Astrocyte (in vitro differentiated cells and primary cell): ENCODE results near the gene ARHGAP6. TPM values are rescaled to one million over a fixed set of nuclear protein-coding genes. Genes with fewer than 3 reads are reported as not detected.
A peak's percentile ranks its signal among the peaks of the same experiment; 100 is the strongest.

Source experiments
- DNase-seq: peaks from one replicate; pipeline ENCODE4 v3.0.0-alpha.2; 2010; ENCODE audit warnings: low read depth
- FAIRE-seq: peaks from 2 replicates; lab custom pipeline; 2011; peaks lifted over from hg19 to GRCh38; lab: Jason Lieb, UNC
- H2AFZ ChIP-seq: 2 replicates; pipeline ENCODE4 v1.6.0; 2012; ENCODE audit warnings: low read depth, low read length, inconsistent platforms
- H3K27ac ChIP-seq: 2 replicates; pipeline ENCODE4 v1.5.1; 2011; ENCODE audit warnings: low read depth, low read length, inconsistent platforms
- H3K27me3 ChIP-seq: 2 replicates; pipeline ENCODE4 v1.6.0; 2011; ENCODE audit warnings: low read length, inconsistent platforms; ENCODE audit not compliant: insufficient read depth
- H3K36me3 ChIP-seq: 2 replicates; pipeline ENCODE4 v1.5.1; 2011; ENCODE audit warnings: low read length, inconsistent platforms; ENCODE audit not compliant: insufficient read depth
- H3K4me1 ChIP-seq: 2 replicates; pipeline ENCODE4 v1.5.1; 2011; ENCODE audit warnings: low read length, inconsistent platforms; ENCODE audit not compliant: insufficient read depth
- H3K4me2 ChIP-seq: 2 replicates; pipeline ENCODE4 v1.6.0; 2012; ENCODE audit warnings: low read length, inconsistent platforms
- H3K4me3 ChIP-seq: 2 replicates; pipeline ENCODE4 v1.5.1; 2011; ENCODE audit warnings: low read depth, mild to moderate bottlenecking, low read length, inconsistent platforms; ENCODE audit not compliant: insufficient read depth
- H3K79me2 ChIP-seq: 2 replicates; pipeline ENCODE4 v1.6.0; 2012; ENCODE audit warnings: mild to moderate bottlenecking, low read length, inconsistent platforms; ENCODE audit not compliant: insufficient read depth
- H3K9ac ChIP-seq: 2 replicates; pipeline ENCODE4 v1.6.0; 2012; ENCODE audit warnings: mild to moderate bottlenecking, low read length, inconsistent platforms
- H3K9me3 ChIP-seq: 2 replicates; pipeline ENCODE4 v1.5.1; 2012; ENCODE audit warnings: low read depth, mild to moderate bottlenecking, low read length, inconsistent platforms; ENCODE audit not compliant: insufficient read depth
- H4K20me1 ChIP-seq: 2 replicates; pipeline ENCODE4 v1.6.0; 2012; ENCODE audit warnings: low read length, inconsistent platforms; ENCODE audit not compliant: insufficient read depth
- H3K27ac Mint-ChIP-seq: one replicate; pipeline ENCODE4 v1.8.0; 2021; ENCODE audit warnings: mild to moderate bottlenecking, mixed read lengths; ENCODE audit not compliant: unreplicated experiment
- H3K27me3 Mint-ChIP-seq: one replicate; pipeline ENCODE4 v1.8.0; 2021; ENCODE audit warnings: low read depth, mixed read lengths; ENCODE audit not compliant: unreplicated experiment
- H3K36me3 Mint-ChIP-seq: one replicate; pipeline ENCODE4 v1.8.0; 2021; ENCODE audit warnings: low read depth, mixed read lengths; ENCODE audit not compliant: unreplicated experiment
- H3K4me1 Mint-ChIP-seq: one replicate; pipeline ENCODE4 v1.8.0; 2021; ENCODE audit warnings: low read depth, mixed read lengths; ENCODE audit not compliant: unreplicated experiment
- H3K4me3 Mint-ChIP-seq: one replicate; pipeline ENCODE4 v1.8.0; 2021; ENCODE audit warnings: mild to moderate bottlenecking, moderate library complexity, mixed read lengths; ENCODE audit not compliant: unreplicated experiment
- H3K9me3 Mint-ChIP-seq: one replicate; pipeline ENCODE4 v1.8.0; 2021; ENCODE audit warnings: mild to moderate bottlenecking, mixed read lengths; ENCODE audit not compliant: unreplicated experiment
- CTCF ChIP-seq: IDR thresholded peaks from 2 replicates; pipeline ENCODE4 v1.5.1; 2011; ENCODE audit warnings: low read depth, mild to moderate bottlenecking, inconsistent platforms, low read length, moderate library complexity; ENCODE audit not compliant: insufficient read depth
- EZH2 ChIP-seq: IDR thresholded peaks from 2 replicates; pipeline ENCODE4 v1.6.1; 2012; ENCODE audit warnings: mild to moderate bottlenecking, low read length, inconsistent platforms; ENCODE audit not compliant: insufficient read depth
- total RNA-seq: library from RNA; stranded (reverse); gene quantifications from 2 replicates; pipeline ENCODE4 v1.2.1, GENCODE V29; 2021

ARHGAP6 gene
- total RNA-seq, 1 donor from 2014 or later = 0.30 TPM

GRCh38 chrX:11458170-11458569 is 207.6 kb downstream of the ARHGAP6 start:
- no peaks in the 10 kb centered on the region for H3K27me3 ChIP-seq
- Mint-ChIP-seq H3K4me1 (peaks cover 6% of the 10 kb centered on the region), H3K36me3 (no peaks in the 10 kb centered on the region), H3K9me3 (no peaks in the 10 kb centered on the region), H3K4me3 (no peak overlapping the region), H3K27me3 (no peaks in the 10 kb centered on the region), H3K27ac (no peak overlapping the region)
- no peaks in the 10 kb centered on the region for H4K20me1 ChIP-seq
- H3K4me2 ChIP-seq = no peak overlapping the region
- no peak for TF ChIP-seq EZH2
- no peak for TF ChIP-seq CTCF
- H2AFZ ChIP-seq = no peak overlapping the region
- no peak overlapping the region for H3K4me3 ChIP-seq
- no peak overlapping the region for H3K27ac ChIP-seq
- no peaks in the 10 kb centered on the region for H3K36me3 ChIP-seq
- no peaks in the 10 kb centered on the region for H3K9me3 ChIP-seq
- FAIRE-seq (no peak), DNase-seq (peak; percentile 52)
- H3K4me1 ChIP-seq = peaks cover 9% of the 10 kb centered on the region
- no peak overlapping the region for H3K9ac ChIP-seq
- no peaks in the 10 kb centered on the region for H3K79me2 ChIP-seq

GRCh38 chrX:11451151-11451550 is 214.6 kb downstream of the ARHGAP6 start:
- H3K27ac Mint-ChIP-seq = no peak overlapping the region
- Histone ChIP-seq H3K4me2 (no peak overlapping the region), H2AFZ (no peak overlapping the region), H3K4me3 (no peak overlapping the region), H3K27ac (no peak overlapping the region), H3K36me3 (no peaks in the 10 kb centered on the region), H3K4me1 (peaks cover 1% of the 10 kb centered on the region), H3K27me3 (no peaks in the 10 kb centered on the region), H3K79me2 (no peaks in the 10 kb centered on the region), H4K20me1 (no peaks in the 10 kb centered on the region), H3K9ac (no peak overlapping the region), H3K9me3 (no peaks in the 10 kb centered on the region)
- peak; percentile 50 for FAIRE-seq
- H3K27me3 Mint-ChIP-seq = no peaks in the 10 kb centered on the region
- TF ChIP-seq CTCF (no peak), EZH2 (no peak)
- H3K4me1 Mint-ChIP-seq = no peaks in the 10 kb centered on the region
- H3K4me3 Mint-ChIP-seq = no peak overlapping the region
- no peaks in the 10 kb centered on the region for H3K9me3 Mint-ChIP-seq
- H3K36me3 Mint-ChIP-seq = no peaks in the 10 kb centered on the region
- no peak for DNase-seq

- Histone ChIP-seq H3K27ac (no peak overlapping the region), H3K27me3 (no peaks in the 10 kb centered on the region), H3K4me1 (peaks cover 3% of the 10 kb centered on the region), H3K9ac (no peak overlapping the region), H3K36me3 (no peaks in the 10 kb centered on the region), H3K9me3 (no peaks in the 10 kb centered on the region), H3K79me2 (no peaks in the 10 kb centered on the region), H3K4me3 (no peak overlapping the region), H3K4me2 (no peak overlapping the region), H4K20me1 (no peaks in the 10 kb centered on the region), H2AFZ (no peak overlapping the region)
- DNase-seq (no peak), FAIRE-seq (peak; percentile 65)
- H3K27me3 Mint-ChIP-seq = no peaks in the 10 kb centered on the region
- H3K4me1 Mint-ChIP-seq = no peaks in the 10 kb centered on the region
- no peak overlapping the region for H3K4me3 Mint-ChIP-seq
- TF ChIP-seq EZH2 (no peak), CTCF (no peak)
- no peaks in the 10 kb centered on the region for H3K9me3 Mint-ChIP-seq
- H3K27ac Mint-ChIP-seq = no peak overlapping the region
- no peaks in the 10 kb centered on the region for H3K36me3 Mint-ChIP-seq
These were observed 215.4 kb downstream of the ARHGAP6 start for GRCh38 chrX:11450354-11450753.
